ENCODE measurements around the gene WAC.

GRCh38 chr10:28496017-28496416 lies 36.9 kb upstream of the WAC start:
- TF ChIP-seq CTCF (conservative IDR thresholded peaks at IDR 0.05), result no peak
- no peak for TF ChIP-seq EZH2 (IDR thresholded peaks at IDR 0.05; ENCODE audit: low read depth)

Data from PC-9 (cell line).